ENCODE data around the gene LPP.

- no peak for TF ChIP-seq POLR2AphosphoS5 (IDR thresholded peaks at IDR 0.05; ENCODE audit: borderline replicate concordance, low read depth, low read length)
- no peak for TF ChIP-seq EZH2 (IDR thresholded peaks at IDR 0.05)
- TF ChIP-seq FOXP2 (optimal IDR thresholded peaks at IDR 0.05; ENCODE audit: control extremely low read depth, extremely low read length, insufficient read depth) = no peak
These were observed 420.0 kb downstream of the LPP start for GRCh38 chr3:188573956-188574355.

Data from SK-N-MC (cell line).